Ramos (cell line): ENCODE measurements around the gene CDK13.
"Not testable (repeated sequence)": the region's sequence is repeated elsewhere in the genome, so short reads cannot be mapped to it uniquely, and the experiment has no call there.

ENCODE experiments used
- in situ Hi-C: fragments of 300-500 bp; cut with MboI; formaldehyde crosslinking; loops from one replicate; pipeline ENCODE4 v1.14.3; 2022; ENCODE audit warnings: low sequenced_read_pairs; ENCODE audit not compliant: unreplicated experiment

CDK13 gene

GRCh38 chr7:40138973-40139372 lies 188.9 kb downstream of the CDK13 start:
- in situ Hi-C loops = no loop called here

- in situ Hi-C loops = not testable (repeated sequence)
These were observed 189.8 kb downstream of the CDK13 start for GRCh38 chr7:40139891-40140290.

- in situ Hi-C loops = not testable (repeated sequence)
These were observed 191.9 kb downstream of the CDK13 start for GRCh38 chr7:40141916-40142315.

- in situ Hi-C loops = not testable (repeated sequence)
These were observed 195.6 kb downstream of the CDK13 start for GRCh38 chr7:40145596-40146130.

GRCh38 chr7:40147371-40148246 lies 197.6 kb downstream of the CDK13 start:
- in situ Hi-C loops = no loop called here

GRCh38 chr7:40148247-40148580 lies 198.2 kb downstream of the CDK13 start:
- in situ Hi-C loops = not testable (repeated sequence)

GRCh38 chr7:40148671-40149070 lies 198.6 kb downstream of the CDK13 start:
- in situ Hi-C loops = no loop called here
